Stimulated activated CD4-positive, alpha-beta T cell treated with anti-CD3 and anti-CD28 coated beads, TNF-alpha, amount 100 ng/mL, for 24 hours (primary cell): ENCODE data around the gene APBB2.

Experiments used
- DNase-seq, 3 experiments: peaks; one replicate each; pipeline ENCODE4 v3.0.0-alpha.2; 2020; ENCODE audit warnings: low read depth in 3 of 3

Gene APBB2

DNA sequence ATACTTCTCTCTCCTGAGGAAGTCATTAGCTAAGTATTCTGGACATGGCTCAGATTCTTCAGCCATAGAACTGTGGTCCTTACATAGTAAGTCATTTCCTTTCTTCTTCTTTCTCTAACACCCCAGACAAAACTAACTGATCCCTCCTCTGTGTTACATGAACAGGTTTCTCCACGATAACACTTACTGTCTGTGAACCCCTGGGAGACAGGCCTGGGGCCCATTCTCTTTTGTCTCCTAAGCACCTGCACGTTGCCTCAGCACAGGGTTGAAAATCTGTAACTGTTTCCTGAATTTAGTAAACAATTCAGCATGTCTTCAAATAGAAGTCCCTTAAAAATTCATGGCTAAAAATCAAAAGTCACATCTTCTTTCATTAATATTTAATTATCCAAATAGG is 24.7 kb downstream of the APBB2 start:
- no peak for DNase-seq

DNA sequence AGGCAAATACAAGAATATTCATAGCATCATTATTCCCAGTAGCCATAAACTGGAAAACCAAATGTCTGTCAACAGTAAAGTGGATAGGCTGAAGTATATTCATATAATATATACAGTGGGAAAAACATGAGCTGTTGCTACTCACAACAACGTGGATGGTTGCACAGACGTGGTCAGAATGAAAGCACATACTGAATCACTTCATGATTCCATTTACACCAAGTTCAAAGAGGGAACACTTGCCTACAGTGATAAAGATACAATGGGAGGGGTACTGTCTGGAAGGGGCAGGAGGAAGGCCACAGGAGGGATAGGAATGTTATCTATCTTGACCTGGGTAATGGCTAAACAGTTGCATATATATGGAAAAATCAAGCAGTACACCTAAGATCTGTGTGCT is 25.3 kb downstream of the APBB2 start:
- no peak for DNase-seq

DNA sequence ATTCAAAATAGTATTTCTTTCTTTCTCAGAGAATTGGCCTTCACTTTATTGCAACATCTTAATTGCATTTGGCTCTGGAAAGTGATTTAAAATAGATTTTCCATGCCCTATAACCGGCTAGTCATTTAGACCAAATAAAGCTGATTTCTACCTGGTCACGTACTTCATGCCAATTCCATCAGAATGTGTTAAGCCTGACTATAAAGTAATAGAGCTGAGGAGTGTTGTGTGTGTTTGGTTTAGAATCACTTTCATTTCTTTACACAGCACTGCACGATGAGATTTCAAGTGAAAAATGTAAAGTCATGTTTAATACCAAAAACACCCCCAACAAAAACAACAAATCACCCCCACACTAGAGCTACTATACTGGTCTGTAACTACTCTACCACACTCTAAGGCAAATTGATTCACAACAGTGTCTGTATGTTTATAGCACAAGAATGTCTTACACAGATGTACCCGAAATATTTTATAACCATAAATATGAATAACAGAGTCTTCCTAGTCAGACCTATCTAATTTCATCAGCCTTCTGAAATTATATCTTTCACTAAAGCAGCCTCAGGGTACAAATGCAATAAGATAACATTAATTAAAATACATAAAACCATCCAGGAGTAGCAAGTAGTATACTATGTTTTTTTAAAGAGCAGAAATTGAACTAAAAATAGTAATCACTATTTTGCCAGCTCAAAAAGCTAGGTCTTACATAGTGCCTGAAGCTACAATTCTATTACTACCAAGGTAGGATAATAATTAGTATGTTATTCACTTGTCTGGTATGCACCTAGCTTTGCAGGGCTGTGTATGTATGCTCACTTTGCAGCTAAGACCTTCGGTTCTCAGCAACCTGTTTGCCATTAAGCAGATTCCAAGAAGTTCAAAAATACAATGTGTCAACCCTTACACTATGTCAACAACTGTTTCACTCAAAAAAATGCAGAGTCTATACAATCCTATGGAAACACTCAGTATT is 28.4 kb downstream of the APBB2 start:
- DNase-seq = no peak

DNA sequence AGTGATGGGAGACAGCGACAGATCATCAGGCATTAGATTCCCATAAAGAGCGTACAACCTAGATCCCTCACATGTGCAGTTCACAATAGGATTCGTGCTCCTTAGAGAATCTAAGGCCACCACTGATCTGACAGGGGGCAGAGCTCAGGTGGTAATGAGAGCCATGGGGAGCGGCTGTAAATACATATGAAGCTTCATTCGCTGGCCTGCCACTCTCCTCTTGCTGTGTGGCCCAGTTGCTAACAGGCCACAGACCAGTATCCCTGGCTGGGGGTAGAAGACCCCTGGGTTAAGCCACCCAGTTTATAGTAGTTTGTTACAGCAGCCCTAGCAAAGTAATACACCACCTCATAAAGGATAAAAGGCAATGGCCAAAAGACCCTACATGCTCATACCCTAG is 30.3 kb downstream of the APBB2 start:
- DNase-seq = no peak

DNA sequence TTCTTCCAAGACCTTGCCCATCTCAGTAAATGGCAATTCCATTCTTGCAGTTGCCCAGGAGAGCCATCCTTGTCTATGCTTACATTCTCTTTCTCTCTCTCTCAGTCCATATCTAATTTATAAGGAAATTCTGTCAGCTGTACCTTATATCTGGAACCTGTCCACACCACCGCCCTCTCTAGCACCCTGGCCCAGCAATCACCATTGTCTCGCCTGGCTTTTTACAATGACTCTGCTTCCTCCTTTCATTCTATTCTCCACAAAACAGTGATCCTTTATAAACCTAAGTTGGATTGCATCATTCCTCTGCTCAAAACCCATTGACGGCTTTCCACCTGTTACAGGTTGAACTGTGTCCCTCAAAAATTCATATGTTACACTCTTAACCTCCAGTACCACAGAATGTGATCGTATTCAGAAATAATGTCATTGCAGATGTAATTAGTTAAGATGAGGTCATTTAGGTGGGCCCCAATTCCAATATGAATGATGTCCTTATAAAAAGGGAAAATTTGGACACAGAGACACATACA is 31.3 kb downstream of the APBB2 start:
- DNase-seq = no peak

DNA sequence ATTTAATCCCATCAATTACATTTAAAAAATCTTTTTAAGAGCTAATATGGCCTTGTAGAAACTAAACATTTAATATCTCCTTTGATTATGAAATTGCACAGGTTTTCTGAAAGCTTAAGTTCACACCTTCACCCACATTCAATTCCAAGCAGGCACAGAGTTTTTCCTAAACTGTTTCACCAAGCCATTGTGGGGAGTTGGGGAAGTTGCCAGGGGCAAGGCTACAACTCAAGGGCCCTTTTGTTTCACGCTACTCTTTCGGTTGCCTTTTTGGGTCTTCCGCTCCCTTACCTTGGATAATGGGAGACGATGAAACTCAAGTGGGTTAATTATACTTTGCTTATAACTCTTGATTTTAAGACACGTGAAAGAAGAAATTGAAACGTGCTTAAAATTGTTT is 33.3 kb downstream of the APBB2 start:
- DNase-seq = no peak

DNA sequence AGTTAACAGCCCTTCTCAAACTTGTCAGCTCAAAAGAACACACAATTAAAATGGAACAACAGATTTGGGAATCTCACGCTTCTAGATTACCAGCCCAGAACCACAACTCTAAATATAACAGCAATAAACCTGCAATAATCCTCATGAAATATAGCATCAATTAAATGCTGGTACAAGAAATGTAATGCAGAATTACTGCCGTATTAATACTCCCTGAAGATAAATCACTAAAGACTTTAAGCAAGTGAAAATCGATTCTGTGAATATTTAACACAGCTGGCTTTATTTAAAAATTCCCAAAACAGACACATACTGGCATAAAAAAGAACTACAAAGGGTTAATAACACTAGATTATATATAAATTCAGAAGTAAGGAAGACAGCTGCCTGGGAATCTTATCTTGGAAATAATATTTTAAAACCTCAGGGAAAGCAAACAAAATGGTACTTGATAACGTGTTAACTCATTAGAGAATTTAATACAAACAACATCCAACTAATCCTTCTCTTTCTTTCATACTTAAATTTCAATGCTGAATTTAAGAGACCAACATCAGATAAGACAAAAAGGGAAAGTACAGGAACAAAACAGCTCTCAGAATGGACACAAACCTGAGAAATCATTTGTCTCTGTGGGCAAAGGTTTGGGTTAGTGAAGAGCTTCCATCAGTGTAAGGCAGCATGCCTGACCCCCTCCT is 34.7 kb downstream of the APBB2 start:
- no peak for DNase-seq

DNA sequence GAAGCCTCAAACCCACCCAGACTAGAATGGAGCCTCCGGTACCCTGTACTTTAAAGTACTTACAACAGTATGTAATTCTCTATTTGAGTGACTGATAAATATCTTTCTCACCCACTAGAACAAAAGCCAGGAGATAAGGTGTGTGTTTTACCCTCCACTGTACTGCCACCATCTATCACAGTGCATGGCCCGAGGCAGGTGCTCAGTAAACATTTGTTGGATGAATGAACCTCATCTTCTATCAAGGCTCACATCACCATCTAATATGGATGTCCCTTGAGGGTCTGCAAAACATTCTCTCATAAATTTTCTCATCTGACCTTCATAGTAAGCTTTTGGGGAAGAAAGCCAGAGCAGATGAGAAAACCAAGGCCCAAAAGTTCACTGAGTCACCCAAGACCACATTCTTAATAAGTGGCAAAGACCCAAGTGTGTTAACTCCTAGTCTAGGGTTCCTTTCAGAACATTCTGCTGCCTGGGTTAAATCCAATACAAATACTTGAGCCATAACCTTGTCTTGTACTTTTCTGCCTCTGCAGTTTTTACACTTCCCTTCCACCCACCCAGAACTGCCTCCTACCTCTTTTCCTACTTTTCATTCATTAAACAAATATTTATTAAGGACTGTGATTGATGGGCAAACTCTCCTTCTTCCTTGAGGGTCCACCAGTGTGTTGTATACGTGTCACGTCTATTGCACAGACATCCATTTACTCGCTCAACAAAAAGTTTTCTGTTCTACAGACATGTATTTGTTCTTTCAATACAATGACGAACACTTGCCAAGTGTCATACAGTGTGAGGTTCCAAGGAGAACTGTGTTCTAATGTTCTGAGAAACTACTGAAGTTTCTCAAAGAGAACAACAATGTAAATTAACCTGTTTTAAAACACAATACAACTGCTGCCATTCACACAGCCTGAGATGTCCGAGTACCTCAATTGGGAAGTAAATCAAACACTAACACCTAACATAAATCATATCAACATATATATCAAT is 35.7 kb downstream of the APBB2 start:
- DNase-seq = no peak

DNA sequence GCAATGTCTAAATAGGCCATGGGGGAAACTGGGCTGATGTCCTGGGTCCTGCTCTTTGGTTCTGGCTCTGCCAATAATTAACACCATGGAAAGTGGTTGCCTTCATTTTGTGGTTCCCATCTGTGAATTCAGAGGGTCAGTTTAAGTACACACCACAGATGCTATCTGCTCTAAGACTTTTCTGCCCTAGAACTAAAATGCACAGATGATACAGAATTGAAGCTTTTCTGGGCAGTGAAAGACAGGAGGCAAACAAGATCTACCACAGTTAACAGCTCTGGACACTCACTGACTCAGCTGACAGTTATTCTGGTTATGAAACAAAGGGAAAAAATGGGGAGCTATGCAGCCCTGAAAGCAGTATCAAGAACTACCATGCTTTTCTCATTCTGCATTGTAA is 37.3 kb downstream of the APBB2 start:
- DNase-seq = no peak

DNA sequence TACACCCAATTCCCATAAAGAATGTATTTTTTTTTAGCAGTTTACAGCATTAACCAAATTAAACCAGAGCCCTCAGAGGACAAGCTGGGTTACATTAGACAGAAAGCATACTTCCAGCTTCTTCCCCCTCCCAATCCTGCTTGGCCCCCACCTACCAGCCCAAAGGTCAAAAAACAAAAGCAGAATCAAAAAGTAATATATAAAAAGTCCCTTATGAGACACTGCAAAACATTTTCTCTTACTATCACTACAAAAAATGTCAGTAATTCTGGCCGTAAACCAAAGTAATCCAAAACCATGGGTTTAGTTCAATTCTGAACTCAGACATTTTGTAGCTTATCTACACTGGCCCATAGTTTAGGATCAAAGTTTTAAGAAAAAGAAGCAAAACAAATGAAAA is 38.0 kb downstream of the APBB2 start:
- DNase-seq = no peak

DNA sequence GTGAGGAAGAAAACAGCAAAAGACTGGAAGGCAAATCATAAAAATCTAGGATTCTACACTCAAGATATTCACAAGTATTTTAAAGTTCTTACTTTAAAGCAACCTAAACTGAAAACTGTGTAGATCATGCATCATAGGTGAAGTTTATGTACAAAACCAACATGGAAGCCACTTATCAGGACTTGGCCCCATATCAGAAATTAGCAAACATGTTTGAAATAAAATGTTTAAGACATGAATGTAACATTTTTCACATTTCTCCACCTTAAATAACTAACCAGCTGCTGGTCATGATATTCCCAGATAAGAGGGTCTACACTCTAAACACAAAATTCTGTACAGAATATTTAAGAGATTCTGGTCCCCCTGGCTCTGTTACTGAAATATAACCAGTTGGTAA is 38.5 kb downstream of the APBB2 start:
- DNase-seq = no peak

DNA sequence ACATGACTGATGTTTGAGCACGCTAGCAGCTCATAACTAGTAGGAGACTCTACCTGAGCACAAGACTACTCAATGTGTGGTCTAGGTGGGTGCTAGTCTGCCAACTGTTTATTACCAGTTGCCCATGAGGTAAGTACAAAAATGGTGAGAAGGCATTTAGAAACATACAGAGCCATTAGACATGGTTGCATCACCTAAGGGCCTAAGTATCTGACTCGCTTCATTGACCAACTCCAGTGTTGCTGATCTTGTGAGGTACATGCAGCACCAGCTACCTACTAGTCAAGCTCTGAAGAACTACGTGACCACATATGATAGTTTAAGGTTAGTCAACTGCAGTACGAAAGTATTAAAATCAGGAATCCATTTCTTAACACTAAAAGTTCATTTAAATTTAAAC is 39.9 kb downstream of the APBB2 start:
- no peak for DNase-seq

DNA sequence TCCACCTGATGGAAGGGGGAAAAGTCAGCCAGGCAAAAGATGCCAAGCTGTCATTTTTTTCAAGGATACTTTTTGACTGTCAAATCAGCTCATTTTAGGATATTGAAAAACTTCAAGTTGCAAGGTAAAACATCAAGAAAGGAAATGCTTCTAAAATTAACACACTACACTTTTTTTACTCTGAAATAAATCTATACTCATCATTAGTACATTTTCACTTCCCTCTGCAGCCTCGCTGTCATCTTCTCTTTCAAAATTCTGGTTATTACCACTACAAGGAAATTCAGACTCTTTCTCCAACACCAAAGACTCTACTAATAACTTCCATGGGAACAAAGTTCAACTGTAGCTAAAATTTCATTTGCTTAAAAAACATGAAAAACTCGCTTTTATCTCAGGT is 41.6 kb downstream of the APBB2 start:
- DNase-seq = no peak

DNA sequence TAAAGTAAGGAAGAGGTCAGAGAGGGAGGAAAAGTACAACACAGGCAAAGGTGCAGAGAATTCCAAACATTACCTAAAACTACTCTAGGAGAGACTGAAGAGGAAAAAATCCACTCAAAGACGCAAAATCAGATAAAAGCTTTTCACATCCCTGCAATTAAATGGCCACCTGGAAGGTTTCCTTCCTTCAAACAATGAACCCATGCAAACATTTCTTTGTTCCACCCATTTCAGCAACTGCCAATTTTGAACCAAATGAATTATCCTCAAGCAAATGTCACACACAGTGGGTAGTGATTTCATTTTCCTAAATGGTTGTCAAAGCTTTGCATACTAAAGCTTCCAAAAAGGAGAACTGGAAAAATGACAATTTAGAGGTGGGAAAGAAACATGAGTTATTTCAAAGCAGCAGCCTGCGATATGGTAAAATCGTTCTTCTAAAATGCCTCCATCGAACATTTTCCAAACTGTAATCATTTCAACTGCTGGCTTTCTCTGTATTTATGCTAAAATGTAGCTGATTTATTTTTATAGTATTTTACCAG is 45.0 kb downstream of the APBB2 start:
- no peak for DNase-seq

DNA sequence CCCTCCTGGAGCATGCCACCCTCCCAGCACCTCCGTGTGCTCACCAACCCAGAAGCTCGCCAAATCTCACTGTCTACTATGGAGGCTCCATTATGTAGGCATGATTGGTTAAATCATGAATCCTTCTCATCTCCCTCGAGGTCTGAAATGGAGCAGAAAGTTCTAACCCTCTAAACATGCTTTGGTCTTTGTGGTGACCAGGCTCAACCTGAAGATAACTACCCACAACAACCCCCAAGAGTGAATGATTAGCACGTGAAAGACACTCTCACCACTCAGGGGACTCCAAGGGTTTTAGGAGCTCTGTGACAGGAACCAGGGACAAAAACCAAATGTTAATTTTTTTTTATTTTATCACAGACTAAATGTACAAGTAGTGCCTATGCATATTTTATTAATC is 47.2 kb downstream of the APBB2 start:
- no peak for DNase-seq

DNA sequence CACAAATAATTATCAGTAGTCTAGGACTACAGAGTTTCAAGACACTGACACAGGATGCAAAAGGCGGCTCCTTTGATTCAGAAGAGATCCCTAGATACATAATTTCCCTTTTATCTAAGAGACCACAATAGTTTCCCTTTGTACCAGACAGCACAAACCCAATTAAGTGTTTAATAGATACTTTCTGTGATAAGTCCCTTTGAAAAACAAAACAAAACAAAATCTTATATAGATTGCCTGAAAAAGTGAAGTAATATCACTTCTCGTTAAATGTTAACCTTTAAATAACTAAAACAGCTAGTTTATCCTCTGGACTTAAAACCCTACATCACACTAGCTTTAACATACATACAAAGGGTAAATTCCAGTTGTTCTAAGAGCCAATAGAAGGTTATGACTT is 49.9 kb downstream of the APBB2 start:
- DNase-seq = no peak

DNA sequence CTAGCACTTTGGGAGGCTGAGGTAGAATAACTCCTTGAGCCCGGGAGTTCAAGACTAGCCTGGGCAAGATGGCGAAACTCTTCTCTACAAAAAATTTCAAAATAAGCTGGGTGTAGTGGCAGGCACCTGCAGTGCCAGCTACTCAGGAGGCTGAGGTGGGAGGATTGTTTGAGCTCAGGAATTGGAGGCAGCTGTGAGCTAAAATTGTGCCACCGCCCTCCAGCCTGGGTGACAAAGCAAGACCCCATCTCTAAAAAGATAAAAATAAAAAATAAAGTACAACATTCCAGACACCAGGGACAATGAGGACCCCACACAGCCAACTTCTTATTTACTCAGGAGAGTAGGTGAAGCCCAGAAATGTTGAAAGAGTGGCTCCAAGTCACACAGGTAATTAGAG is 53.0 kb downstream of the APBB2 start:
- no peak for DNase-seq

DNA sequence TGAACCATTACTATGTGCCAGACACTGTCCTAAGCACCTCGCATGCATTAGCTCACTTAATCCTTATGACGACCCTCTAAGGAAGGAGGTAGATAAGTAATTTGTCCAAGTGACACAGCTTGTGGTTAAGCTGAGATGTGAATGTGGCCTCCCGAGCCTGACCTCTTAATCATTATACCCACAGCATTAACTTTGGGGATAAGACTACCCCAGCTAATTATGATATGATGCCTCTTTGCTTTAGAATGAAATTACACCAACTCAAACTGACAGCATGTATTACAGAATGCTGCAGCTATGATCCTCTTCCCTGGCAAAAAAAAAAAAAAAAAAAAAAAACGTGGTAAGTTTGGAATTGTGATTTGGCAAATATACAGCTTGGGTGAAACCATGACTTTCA is 53.5 kb downstream of the APBB2 start:
- DNase-seq = no peak

DNA sequence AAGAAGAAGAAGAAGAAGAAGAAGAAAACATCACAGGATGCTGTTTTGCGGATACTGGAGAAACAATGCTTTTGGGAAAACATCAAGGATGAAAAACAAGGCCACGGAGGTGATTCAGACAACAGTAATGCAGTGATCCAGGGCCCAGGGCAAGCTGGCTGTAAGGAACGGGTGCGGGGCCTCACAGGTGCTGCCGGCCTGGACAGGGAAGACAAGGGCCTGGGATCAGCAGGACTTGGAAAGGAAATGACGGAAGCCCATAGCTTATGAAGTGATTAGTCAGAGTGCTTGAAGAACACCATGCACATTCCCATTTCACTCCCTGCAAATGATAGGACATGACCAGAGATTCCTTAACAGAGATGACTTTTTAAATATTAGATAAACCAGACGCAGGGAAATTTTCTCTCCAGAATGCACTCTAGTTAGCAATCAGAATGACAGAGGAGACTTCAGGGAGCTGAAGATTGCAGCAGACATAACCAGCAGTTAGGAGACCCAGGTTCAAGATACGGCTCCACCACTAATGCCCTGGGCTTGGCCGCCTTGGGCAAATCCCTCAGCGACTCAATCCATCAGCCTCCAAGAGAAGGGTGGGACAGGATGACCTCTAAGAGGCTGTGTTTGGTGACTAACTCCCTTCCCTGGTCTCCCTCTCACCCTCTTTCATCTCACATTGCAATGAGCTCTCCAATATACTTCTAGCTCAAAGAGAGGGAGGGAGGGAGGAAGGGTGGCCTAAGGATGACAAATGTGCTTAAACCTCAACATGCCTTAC is 54.1 kb downstream of the APBB2 start:
- DNase-seq = no peak

DNA sequence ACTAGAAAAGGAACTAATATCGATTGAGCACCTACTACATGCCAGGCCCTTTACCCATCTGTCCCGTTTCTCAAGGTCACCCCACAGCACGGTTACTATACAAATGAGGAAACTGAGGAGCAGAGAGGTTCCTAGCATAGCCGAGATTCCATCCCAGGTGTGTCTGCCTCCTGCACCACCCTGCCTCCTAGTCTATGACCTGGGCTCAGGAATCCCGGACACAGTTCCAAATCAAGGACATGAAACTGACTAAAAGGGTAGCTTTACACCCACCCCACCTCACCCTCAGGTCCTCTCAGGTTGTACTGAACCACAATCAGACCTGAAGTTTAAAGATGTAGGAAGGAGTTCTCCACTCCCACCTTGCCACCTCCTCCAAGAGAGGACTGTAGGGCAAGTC is 55.6 kb downstream of the APBB2 start:
- DNase-seq = no peak

DNA sequence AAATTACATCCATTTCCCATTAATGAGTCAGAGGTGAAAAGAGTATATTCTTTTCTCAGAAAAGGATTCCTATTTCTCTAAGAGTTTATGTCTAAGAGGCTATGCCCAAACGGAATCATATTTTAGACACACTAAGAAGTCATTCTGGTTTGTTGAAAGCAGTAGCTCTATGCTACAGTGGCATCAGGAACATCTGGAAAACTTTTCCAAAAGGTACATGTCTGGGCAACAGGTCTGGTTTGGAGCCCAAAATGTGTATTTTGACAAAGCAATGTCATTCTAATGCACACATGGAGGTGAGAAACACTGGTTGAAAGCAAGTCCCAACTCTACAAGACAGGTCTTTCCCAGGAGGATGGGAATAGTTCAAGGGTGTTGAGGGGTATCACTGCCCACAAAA is 56.1 kb downstream of the APBB2 start:
- no peak for DNase-seq
